Measurements from ENCODE around the gene IFTAP.

Gene IFTAP

GRCh38 chr11:36591433-36591832 is 2.9 kb upstream of the IFTAP start:
- in situ Hi-C loops (cut with HindIII; ENCODE audit: low sequenced_read_pairs), result no loop called here
- TF ChIP-seq, protein P1, sequence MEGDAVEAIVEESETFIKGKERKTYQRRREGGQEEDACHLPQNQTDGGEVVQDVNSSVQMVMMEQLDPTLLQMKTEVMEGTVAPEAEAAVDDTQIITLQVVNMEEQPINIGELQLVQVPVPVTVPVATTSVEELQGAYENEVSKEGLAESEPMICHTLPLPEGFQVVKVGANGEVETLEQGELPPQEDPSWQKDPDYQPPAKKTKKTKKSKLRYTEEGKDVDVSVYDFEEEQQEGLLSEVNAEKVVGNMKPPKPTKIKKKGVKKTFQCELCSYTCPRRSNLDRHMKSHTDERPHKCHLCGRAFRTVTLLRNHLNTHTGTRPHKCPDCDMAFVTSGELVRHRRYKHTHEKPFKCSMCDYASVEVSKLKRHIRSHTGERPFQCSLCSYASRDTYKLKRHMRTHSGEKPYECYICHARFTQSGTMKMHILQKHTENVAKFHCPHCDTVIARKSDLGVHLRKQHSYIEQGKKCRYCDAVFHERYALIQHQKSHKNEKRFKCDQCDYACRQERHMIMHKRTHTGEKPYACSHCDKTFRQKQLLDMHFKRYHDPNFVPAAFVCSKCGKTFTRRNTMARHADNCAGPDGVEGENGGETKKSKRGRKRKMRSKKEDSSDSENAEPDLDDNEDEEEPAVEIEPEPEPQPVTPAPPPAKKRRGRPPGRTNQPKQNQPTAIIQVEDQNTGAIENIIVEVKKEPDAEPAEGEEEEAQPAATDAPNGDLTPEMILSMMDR (IDR thresholded peaks at IDR 0.05; ENCODE audit: low read depth, low read length), result no peak
- DNase-seq (ENCODE audit: low read depth, low spot score), result no peak
- no peak overlapping the region for H3K4me3 ChIP-seq (ENCODE audit: low read depth, low read length)

DNA sequence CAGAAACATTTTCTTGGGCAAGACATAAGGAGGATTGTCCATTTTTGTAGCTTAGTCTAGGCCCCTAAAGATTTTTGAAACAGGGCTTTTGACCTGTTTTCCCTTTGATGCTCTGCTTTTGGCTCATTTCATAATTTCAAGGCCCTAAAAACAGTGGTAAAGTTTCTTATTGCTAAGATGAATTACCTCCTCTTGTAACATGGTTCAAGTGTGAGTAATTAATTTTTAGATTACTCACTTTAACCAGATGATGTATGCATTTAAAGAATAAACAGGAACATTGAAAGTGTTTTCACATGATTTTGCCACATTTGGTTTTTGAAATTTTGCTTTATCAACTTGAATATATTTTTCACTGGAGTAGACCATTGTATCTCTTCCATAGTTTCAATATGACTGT is 2.6 kb downstream of the IFTAP start:
- H3K4me3 ChIP-seq (ENCODE audit: low read depth, low read length), result no peak overlapping the region
- in situ Hi-C loops (cut with HindIII; ENCODE audit: low sequenced_read_pairs), result no loop called here
- DNase-seq (ENCODE audit: low read depth, low spot score), result no peak
- TF ChIP-seq, protein P1 (IDR thresholded peaks at IDR 0.05; ENCODE audit: low read depth, low read length), result no peak

DNA sequence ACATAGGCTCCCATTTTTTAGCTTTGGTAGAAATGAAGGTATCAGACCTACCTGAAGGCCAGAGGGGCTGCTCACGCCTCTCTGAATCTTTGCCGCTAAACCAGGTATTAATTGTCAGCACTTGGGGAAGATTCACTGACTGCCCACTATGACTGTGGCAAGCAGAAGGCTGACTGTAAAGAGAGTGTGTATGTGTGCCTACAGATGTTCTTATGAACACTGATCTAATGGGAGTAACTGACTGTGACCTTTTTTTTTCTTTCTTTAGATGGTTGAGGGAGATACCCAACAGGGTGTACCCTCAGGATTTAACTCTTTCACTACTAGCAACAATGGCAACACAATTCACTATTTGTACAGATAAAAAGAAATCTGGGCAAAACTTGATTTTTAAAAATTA is 3.7 kb downstream of the IFTAP start, which contains the start of gene RAG2:
RAG2 (minus strand) TSS at position 186 of the 400 bp plus-strand sequence. CDS start 4,068 bp downstream, outside the sequence.
- H3K4me3 ChIP-seq (ENCODE audit: low read depth, low read length), result no peak within 1 kb of the TSS
- in situ Hi-C loops (cut with HindIII; ENCODE audit: low sequenced_read_pairs), result no loop called here
- no peak for DNase-seq (ENCODE audit: low read depth, low spot score)
- TF ChIP-seq, protein P1 (IDR thresholded peaks at IDR 0.05; ENCODE audit: low read depth, low read length), result no peak

DNA sequence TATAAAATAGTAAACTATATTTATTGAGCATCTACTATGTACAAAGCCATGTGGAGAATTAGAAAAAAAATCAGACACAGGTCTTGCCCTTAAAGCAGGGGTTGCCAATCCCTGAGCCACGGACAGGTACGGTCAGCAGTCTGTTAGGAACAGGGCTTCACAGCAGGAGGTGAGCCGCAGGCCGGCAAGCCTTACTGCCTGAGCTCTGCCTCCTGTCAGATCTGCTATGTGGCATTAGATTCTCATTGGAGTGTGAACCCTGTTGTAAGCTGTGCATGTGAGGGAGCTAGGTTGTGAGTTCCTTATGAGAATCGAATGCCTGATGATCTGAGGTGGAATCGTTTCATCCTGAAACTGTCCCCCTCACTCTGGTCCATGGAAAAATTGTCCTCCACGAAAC is 5.9 kb downstream of the IFTAP start:
- in situ Hi-C loops (cut with HindIII; ENCODE audit: low sequenced_read_pairs), result no loop called here
- H3K4me3 ChIP-seq (ENCODE audit: low read depth, low read length), result no peak overlapping the region
- TF ChIP-seq, protein P1 (IDR thresholded peaks at IDR 0.05; ENCODE audit: low read depth, low read length), result no peak
- DNase-seq (ENCODE audit: low read depth, low spot score), result no peak

DNA sequence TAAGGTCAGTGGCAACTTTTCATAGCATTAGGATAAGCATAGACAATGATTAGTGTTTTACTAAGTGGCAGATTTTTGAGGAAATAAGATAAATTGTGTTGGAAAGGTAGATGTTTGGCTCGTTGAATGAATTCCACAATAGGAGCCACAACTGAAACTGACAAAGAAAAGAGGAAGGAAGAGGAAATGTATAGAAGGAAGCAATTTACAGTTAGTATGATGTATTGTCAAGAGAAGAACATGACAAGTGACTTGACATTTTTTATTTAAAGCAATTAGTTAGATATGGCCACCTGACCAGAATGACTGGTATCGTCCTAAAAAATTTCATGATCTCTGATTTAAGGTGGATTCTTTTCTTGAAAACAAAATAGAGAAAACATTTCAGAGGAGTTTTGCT is 6.9 kb downstream of the IFTAP start:
- no peak for DNase-seq (ENCODE audit: low read depth, low spot score)
- TF ChIP-seq, protein P1 (IDR thresholded peaks at IDR 0.05; ENCODE audit: low read depth, low read length), result no peak
- in situ Hi-C loops (cut with HindIII; ENCODE audit: low sequenced_read_pairs), result no loop called here
- H3K4me3 ChIP-seq (ENCODE audit: low read depth, low read length), result no peak overlapping the region

- in situ Hi-C loops (cut with HindIII; ENCODE audit: low sequenced_read_pairs), result no loop called here
- H3K4me3 ChIP-seq (ENCODE audit: low read depth, low read length), result no peak overlapping the region
- DNase-seq (ENCODE audit: low read depth, low spot score), result no peak
- TF ChIP-seq, protein P1 (IDR thresholded peaks at IDR 0.05; ENCODE audit: low read depth, low read length), result no peak
Measured at GRCh38 chr11:36602135-36602534, 7.8 kb downstream of the IFTAP start.

All from astrocyte of the spinal cord (primary cell).